Measurements from ENCODE around the gene SUGT1.
"Not testable (repeated sequence)": the region's sequence is repeated elsewhere in the genome, so short reads cannot be mapped to it uniquely, and the experiment has no call there.

DNA sequence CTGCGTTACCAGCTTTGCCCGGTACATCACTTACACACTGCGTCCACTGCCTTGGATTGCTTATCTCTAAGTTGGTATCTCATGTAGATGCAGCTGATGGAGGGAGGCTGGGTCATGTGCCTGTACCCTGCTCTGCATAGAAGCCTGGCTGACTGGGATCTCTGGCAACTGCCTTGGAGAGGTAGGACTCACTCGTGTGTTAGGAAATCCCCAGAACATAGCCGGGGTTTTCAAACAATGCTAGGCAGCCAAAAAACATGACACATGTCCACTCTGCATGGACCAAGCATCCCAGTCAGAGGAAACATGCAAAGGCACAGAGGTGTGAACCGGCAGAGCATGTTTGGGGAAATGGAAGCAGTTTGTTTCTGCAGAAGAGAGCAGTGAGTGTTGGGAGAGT, 46.5 kb upstream of the SUGT1 start:
- not testable (repeated sequence) for TF ChIP-seq POLR2AphosphoS5 (IDR thresholded peaks at IDR 0.05; ENCODE audit: insufficient read depth in 1 of 2, low read depth in 1 of 2); POLR2A (IDR thresholded peaks at IDR 0.05)
- TF ChIP-seq, protein P1, sequence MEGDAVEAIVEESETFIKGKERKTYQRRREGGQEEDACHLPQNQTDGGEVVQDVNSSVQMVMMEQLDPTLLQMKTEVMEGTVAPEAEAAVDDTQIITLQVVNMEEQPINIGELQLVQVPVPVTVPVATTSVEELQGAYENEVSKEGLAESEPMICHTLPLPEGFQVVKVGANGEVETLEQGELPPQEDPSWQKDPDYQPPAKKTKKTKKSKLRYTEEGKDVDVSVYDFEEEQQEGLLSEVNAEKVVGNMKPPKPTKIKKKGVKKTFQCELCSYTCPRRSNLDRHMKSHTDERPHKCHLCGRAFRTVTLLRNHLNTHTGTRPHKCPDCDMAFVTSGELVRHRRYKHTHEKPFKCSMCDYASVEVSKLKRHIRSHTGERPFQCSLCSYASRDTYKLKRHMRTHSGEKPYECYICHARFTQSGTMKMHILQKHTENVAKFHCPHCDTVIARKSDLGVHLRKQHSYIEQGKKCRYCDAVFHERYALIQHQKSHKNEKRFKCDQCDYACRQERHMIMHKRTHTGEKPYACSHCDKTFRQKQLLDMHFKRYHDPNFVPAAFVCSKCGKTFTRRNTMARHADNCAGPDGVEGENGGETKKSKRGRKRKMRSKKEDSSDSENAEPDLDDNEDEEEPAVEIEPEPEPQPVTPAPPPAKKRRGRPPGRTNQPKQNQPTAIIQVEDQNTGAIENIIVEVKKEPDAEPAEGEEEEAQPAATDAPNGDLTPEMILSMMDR (IDR thresholded peaks at IDR 0.05), result not testable (repeated sequence)

Measured in vagina (tissue), 2 donors.